ENCODE results near the gene PPP2R5D. TPM values are rescaled to one million over a fixed set of nuclear protein-coding genes. Genes with fewer than 3 reads are reported as not detected.
A peak's percentile ranks its signal among the peaks of the same experiment; 100 is the strongest.
"Not testable (repeated sequence)": the region's sequence is repeated elsewhere in the genome, so short reads cannot be mapped to it uniquely, and the experiment has no call there.

The PPP2R5D gene
- total RNA-seq, 3 donors from 2014 or later = 35.9 to 45.0 (median 38.8) TPM

DNA sequence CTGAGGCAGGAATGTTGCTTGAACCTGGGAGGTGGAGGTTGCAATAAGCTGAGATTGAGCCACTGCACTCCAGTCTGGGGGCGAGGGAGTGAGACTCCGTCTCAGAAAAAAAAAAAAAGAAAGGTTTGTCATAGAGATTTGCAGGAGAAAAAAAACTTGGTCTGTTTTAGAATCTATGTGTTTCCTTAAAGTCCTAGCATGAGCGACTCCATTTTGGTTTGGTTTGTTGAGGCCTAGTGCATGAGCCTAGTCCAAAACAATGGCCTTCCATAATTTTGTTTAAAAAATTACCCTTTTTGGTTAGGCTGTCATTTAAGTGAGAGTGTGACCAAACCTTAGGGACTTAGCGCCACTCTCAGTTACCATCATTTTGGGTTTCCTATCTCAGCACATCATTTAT is 32.0 kb upstream of the PPP2R5D start:
- H3K4me3 ChIP-seq = no peak overlapping the region

GRCh38 chr6:42954405-42954804 is 30.0 kb upstream of the PPP2R5D start:
- H3K4me1 ChIP-seq (ENCODE audit: low read depth); H3K9me3 ChIP-seq; H3K36me3 ChIP-seq (ENCODE audit: low read depth); ATAC-seq; H3K4me3 ChIP-seq; DNase-seq; intact Hi-C loops (cut with DNase I, micrococcal nuclease): not testable (repeated sequence)

More for the DNA sequence above, 32.0 kb upstream of the PPP2R5D start:
- intact Hi-C loops (cut with DNase I, micrococcal nuclease) = no loop called here
- Histone ChIP-seq H3K36me3 (ENCODE audit: low read depth) (no peaks in the 10 kb centered on the region), H3K9me3 (no peaks in the 10 kb centered on the region), H3K4me1 (ENCODE audit: low read depth) (no peaks in the 10 kb centered on the region)
- ATAC-seq (no peak), DNase-seq (no peak)
- no peak for TF ChIP-seq CTCF (IDR thresholded peaks at IDR 0.05)

DNA sequence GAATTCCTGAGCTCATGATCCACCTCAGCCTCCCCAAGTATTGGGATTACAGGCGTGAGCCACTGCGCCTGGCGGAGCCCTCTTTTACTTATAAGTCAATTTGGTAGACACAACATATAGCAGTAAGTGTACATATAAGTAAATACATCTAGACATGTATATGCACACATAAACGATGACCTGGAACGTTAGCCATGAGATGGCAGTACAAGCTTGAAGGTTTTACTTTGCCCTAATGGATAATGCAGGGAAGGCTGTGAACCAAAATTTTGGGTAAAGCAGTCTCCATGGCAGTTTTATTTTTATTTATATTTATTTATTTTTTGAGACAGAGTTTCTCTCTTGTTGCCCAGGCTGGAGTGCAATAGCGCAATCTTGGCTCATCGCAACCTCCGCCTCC is 26.2 kb upstream of the PPP2R5D start:
- H3K4me3 ChIP-seq = no peak overlapping the region
- H3K9me3 ChIP-seq = no peaks in the 10 kb centered on the region
- ATAC-seq = no peak
- DNase-seq = no peak
- intact Hi-C loops (cut with DNase I, micrococcal nuclease) = no loop called here
- H3K4me1 ChIP-seq (ENCODE audit: low read depth) = peaks cover 5% of the 10 kb centered on the region
- TF ChIP-seq CTCF (IDR thresholded peaks at IDR 0.05) = no peak
- no peaks in the 10 kb centered on the region for H3K36me3 ChIP-seq (ENCODE audit: low read depth)

DNA sequence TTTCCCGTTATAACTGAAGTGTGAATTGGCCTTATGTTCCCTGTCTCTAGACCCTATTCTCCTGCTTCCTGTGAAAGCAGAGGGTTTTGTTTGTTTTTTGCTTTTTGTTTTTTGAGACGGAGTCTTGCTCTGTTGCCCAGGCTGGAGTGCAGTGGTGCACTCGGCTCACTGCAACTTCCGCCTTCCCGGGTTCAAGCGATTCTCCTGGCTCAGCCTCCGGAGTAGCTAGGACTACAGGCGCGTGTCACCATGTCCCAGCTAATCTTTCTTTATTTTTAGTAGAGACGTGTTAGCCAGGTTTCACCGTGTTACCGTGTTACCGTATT is 24.5 kb upstream of the PPP2R5D start:
- Histone ChIP-seq H3K36me3 (ENCODE audit: low read depth) (no peaks in the 10 kb centered on the region), H3K9me3 (no peaks in the 10 kb centered on the region), H3K4me1 (ENCODE audit: low read depth) (peaks cover 5% of the 10 kb centered on the region), H3K4me3 (no peak overlapping the region)
- intact Hi-C loops (cut with DNase I, micrococcal nuclease) = no loop called here
- ATAC-seq (no peak), DNase-seq (no peak)
- TF ChIP-seq CTCF (IDR thresholded peaks at IDR 0.05) = no peak

DNA sequence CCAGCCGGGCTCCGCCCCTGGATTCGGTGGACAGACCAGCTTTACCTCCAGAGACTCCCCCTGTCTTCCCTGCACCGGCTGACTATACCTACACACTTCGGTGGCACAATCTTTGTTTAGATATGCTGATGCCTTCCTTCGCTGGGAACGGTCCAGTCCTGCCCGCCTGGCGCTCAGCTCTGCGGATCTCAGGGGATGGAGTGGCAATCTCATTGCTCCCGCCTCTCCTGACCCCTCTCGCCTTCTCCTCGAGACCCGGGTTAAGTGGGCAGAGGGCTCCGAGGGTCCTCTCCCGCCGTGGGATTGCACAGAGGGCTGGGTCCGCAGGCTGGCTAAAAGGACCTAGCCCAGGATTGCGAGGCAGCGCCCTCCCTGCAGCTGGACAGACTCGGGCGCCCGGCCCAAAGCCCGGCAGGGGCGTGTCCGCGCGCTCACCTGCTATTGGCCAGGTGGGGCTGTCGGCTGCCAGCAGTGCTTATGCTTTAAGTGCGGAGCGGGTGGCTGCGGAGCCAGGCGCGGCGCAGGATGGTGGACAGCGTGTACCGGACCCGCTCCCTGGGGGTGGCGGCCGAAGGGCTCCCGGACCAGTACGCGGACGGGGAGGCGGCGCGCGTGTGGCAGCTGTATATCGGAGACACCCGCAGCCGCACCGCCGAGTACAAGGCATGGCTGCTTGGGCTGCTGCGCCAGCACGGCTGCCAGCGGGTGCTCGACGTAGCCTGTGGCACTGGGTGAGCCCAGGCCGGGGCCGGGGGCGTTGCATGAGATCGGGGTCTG is 23.9 kb upstream of the PPP2R5D start, which contains the start of gene GNMT:
Gene GNMT, plus strand, starts transcription at position 512 of the 777 bp plus-strand sequence. Its CDS starts 14 bp downstream, at position 526.
- ATAC-seq = peak; percentile 97
- Histone ChIP-seq H3K4me1 (ENCODE audit: low read depth) (peaks cover 5% of the 10 kb centered on the region), H3K4me3 (no peak within 1 kb of the TSS), H3K9me3 (no peaks in the 10 kb centered on the region), H3K36me3 (ENCODE audit: low read depth) (no peaks in the 10 kb centered on the region)
- TF ChIP-seq CTCF (IDR thresholded peaks at IDR 0.05) = no peak
- peak; percentile 80 to 85 (median 84) for DNase-seq
- intact Hi-C loops (cut with DNase I, micrococcal nuclease) = no loop called here

DNA sequence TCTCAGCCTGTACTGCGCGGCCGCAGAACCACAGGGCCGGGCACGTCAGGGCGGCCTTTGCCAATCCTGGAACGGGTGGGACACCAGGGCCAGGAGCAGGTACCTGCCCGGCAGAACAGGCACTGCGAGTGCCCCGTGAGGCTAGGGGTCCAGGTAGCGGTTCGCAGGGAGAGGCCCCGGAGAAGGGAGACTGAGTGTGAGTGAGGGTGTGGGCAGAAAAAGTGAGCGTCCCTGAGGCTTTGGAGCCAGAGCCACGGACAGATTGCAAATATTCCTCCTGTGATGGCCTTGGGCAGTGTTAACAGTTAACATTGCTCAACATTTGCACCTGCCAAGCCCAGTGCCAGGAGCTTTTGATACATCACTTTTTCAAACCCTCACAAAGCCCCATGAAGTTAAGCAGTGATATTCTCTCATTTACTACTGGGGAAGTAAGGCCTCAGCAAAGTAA is 23.3 kb upstream of the PPP2R5D start:
- H3K4me3 ChIP-seq = no peak overlapping the region
- ATAC-seq = peak; percentile 10

More for the DNA sequence above, 23.3 kb upstream of the PPP2R5D start:
- DNase-seq = no peak
- Histone ChIP-seq H3K9me3 (no peaks in the 10 kb centered on the region), H3K36me3 (ENCODE audit: low read depth) (no peaks in the 10 kb centered on the region), H3K4me1 (ENCODE audit: low read depth) (peaks cover 5% of the 10 kb centered on the region)
- intact Hi-C loops (cut with DNase I, micrococcal nuclease) = no loop called here
- no peak for TF ChIP-seq CTCF (IDR thresholded peaks at IDR 0.05)
